T1000 (cell line): Measurements from ENCODE around the gene ZNF341.
"Not testable (repeated sequence)": the region's sequence is repeated elsewhere in the genome, so short reads cannot be mapped to it uniquely, and the experiment has no call there.

Source experiments
- DNase-seq: peaks from one replicate; lab custom pipeline; 2025; ENCODE audit warnings: mixed read lengths; lab: John Stamatoyannopoulos, UW

The ZNF341 gene

GRCh38 chr20:33730946-33731692 is 677 bp upstream of the ZNF341 start:
- no peak for DNase-seq

GRCh38 chr20:33732166-33732970 is 572 bp downstream of the ZNF341 start:
- peak; percentile 92 for DNase-seq

GRCh38 chr20:33733654-33734576 is 2.1 kb downstream of the ZNF341 start:
- no peak for DNase-seq

GRCh38 chr20:33736962-33737361 is 5.2 kb downstream of the ZNF341 start:
- DNase-seq: no peak

GRCh38 chr20:33739493-33739892 is 7.7 kb downstream of the ZNF341 start:
- no peak for DNase-seq

GRCh38 chr20:33740189-33740588 is 8.4 kb downstream of the ZNF341 start:
- no peak for DNase-seq

GRCh38 chr20:33744181-33744580 is 12.4 kb downstream of the ZNF341 start:
- no peak for DNase-seq

- DNase-seq: no peak
Observed at GRCh38 chr20:33744773-33745385, 13.1 kb downstream of the ZNF341 start.

- DNase-seq: no peak
Observed at GRCh38 chr20:33746325-33746998, 14.7 kb downstream of the ZNF341 start.

GRCh38 chr20:33751775-33752174 is 20.0 kb downstream of the ZNF341 start:
- DNase-seq: no peak

GRCh38 chr20:33753143-33753542 is 21.3 kb downstream of the ZNF341 start:
- DNase-seq: no peak

GRCh38 chr20:33753763-33754162 is 22.0 kb downstream of the ZNF341 start:
- peak; percentile 23 for DNase-seq

GRCh38 chr20:33755936-33756490 is 24.2 kb downstream of the ZNF341 start:
- not testable (repeated sequence) for DNase-seq

- DNase-seq: no peak
Observed at GRCh38 chr20:33757046-33757445, 25.2 kb downstream of the ZNF341 start.

- DNase-seq: no peak
Observed at GRCh38 chr20:33757458-33757857, 25.7 kb downstream of the ZNF341 start.

- DNase-seq: no peak
Observed at GRCh38 chr20:33761698-33762250, 30.0 kb downstream of the ZNF341 start.

GRCh38 chr20:33765099-33765498 is 33.3 kb downstream of the ZNF341 start:
- DNase-seq: no peak

GRCh38 chr20:33765592-33765991 is 33.8 kb downstream of the ZNF341 start:
- DNase-seq: no peak

- no peak for DNase-seq
Observed at GRCh38 chr20:33766686-33767085, 34.9 kb downstream of the ZNF341 start.

- DNase-seq: no peak
Observed at GRCh38 chr20:33767777-33768138, 36.0 kb downstream of the ZNF341 start.

GRCh38 chr20:33769043-33769442 is 37.2 kb downstream of the ZNF341 start:
- no peak for DNase-seq
